Tibial nerve (tissue), 3 donors: ENCODE results near the gene FXYD6.

Experiments used
- CTCF ChIP-seq, 5 experiments: fragments of 200-600 bp in 3 of 5; fragments of 450-650 bp in 2 of 5; sonication (generic) in 3 of 5; IDR thresholded peaks; one replicate each; pipeline ENCODE4 v1.5.1; 2016 to 2019; ENCODE audit warnings: antibody characterized with exemption in 5 of 5, mild to moderate bottlenecking in 3 of 5, moderate library complexity in 2 of 5
- POLR2A ChIP-seq, 2 donors: fragments of 450-650 bp; IDR thresholded peaks; one replicate each; pipeline ENCODE4 v1.6.1; 2017; ENCODE audit warnings: antibody characterized with exemption in 2 of 2, mild to moderate bottlenecking in 2 of 2, moderate library complexity in 2 of 2

GRCh38 chr11:117835576-117835975 lies 40.9 kb downstream of the FXYD6 start:
- TF ChIP-seq CTCF (IDR thresholded peaks at IDR 0.05) (no peak), POLR2A (IDR thresholded peaks at IDR 0.05) (no peak)
